Esophagus squamous epithelium (tissue), 4 donors: ENCODE results near the gene USP50.
"Not testable (repeated sequence)": the region's sequence is repeated elsewhere in the genome, so short reads cannot be mapped to it uniquely, and the experiment has no call there.

ENCODE experiments used
- POLR2A ChIP-seq, 4 donors: fragments of 450-650 bp; IDR thresholded peaks; one replicate each; pipeline ENCODE4 v1.6.1; 2017; ENCODE audit warnings: antibody characterized with exemption in 4 of 4, mild to moderate bottlenecking in 4 of 4, moderate library complexity in 3 of 4
- TF ChIP-seq, protein P1 (sequence below), 6 experiments: fragments of 450-650 bp in 4 of 6; fragments of 200-600 bp in 2 of 6; sonication (generic) in 2 of 6; IDR thresholded peaks; one replicate each; pipeline ENCODE4 v1.5.1; 2016 to 2019; ENCODE audit warnings: antibody characterized with exemption in 6 of 6, mild to moderate bottlenecking in 4 of 6, moderate library complexity in 4 of 6

DNA sequence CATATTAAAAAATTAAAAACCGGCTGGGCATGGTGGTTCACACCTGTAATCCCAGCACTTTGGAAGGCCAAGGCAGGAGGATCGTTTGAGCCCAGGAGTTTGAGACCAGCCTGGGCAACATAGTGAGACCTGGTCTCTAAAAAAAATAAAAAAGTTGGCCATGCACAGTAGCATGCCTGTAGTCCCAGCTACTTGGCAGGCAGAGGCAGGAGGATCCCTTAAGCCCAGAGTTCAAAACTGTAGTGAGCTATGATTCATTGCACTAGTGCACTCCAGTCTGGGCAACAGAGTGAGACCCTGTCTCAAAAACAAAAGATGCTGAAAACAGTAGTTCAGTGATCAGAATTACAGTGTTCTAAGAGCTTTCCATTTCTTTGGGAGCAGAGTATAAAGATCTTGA lies 40.8 kb downstream of the USP50 start:
- TF ChIP-seq, protein P1, sequence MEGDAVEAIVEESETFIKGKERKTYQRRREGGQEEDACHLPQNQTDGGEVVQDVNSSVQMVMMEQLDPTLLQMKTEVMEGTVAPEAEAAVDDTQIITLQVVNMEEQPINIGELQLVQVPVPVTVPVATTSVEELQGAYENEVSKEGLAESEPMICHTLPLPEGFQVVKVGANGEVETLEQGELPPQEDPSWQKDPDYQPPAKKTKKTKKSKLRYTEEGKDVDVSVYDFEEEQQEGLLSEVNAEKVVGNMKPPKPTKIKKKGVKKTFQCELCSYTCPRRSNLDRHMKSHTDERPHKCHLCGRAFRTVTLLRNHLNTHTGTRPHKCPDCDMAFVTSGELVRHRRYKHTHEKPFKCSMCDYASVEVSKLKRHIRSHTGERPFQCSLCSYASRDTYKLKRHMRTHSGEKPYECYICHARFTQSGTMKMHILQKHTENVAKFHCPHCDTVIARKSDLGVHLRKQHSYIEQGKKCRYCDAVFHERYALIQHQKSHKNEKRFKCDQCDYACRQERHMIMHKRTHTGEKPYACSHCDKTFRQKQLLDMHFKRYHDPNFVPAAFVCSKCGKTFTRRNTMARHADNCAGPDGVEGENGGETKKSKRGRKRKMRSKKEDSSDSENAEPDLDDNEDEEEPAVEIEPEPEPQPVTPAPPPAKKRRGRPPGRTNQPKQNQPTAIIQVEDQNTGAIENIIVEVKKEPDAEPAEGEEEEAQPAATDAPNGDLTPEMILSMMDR (IDR thresholded peaks at IDR 0.05), result not testable (repeated sequence)
- not testable (repeated sequence) for TF ChIP-seq POLR2A (IDR thresholded peaks at IDR 0.05)
